Glomerular endothelial cell (primary cell): ENCODE results near the gene ARID3A. TPM values are rescaled to one million over a fixed set of nuclear protein-coding genes. Genes with fewer than 3 reads are reported as not detected.

ENCODE experiments used
- DNase-seq: peaks from one replicate; pipeline ENCODE4 v3.0.0-alpha.2; 2011; ENCODE audit warnings: low read depth, low spot score; ENCODE audit errors: extremely low read depth
- total RNA-seq: library from RNA; depleted of rRNA; stranded (reverse); fragments of >200 nt; gene quantifications from 2 replicates; pipeline ENCODE4 v1.2.3, GENCODE V29; 2015

ARID3A gene
- total RNA-seq, 1 donor from 2014 or later = 14.7 TPM

GRCh38 chr19:928471-929202 is 2.8 kb downstream of the ARID3A start:
- DNase-seq = no peak

- DNase-seq = no peak
Measured at GRCh38 chr19:929203-929890, 3.5 kb downstream of the ARID3A start.

GRCh38 chr19:929891-930258 is 4.0 kb downstream of the ARID3A start:
- no peak for DNase-seq

- DNase-seq = no peak
Measured at GRCh38 chr19:931860-932647, 6.2 kb downstream of the ARID3A start.

- DNase-seq = no peak
Measured at GRCh38 chr19:932648-933552, 7.1 kb downstream of the ARID3A start.

- no peak for DNase-seq
Measured at GRCh38 chr19:933553-933882, 7.7 kb downstream of the ARID3A start.

GRCh38 chr19:934197-934840 is 8.5 kb downstream of the ARID3A start:
- no peak for DNase-seq

GRCh38 chr19:934865-935479 is 9.1 kb downstream of the ARID3A start:
- DNase-seq = peak; percentile 34

GRCh38 chr19:936175-936546 is 10.3 kb downstream of the ARID3A start:
- no peak for DNase-seq

- no peak for DNase-seq
Measured at GRCh38 chr19:937259-937694, 11.4 kb downstream of the ARID3A start.

GRCh38 chr19:938233-938923 is 12.5 kb downstream of the ARID3A start:
- no peak for DNase-seq

- no peak for DNase-seq
Measured at GRCh38 chr19:939439-939838, 13.6 kb downstream of the ARID3A start.

GRCh38 chr19:939922-940321 is 14.1 kb downstream of the ARID3A start:
- DNase-seq = no peak

GRCh38 chr19:940591-941291 is 14.9 kb downstream of the ARID3A start:
- no peak for DNase-seq

- DNase-seq = no peak
Measured at GRCh38 chr19:941292-942132, 15.7 kb downstream of the ARID3A start.

- DNase-seq = no peak
Measured at GRCh38 chr19:942133-942645, 16.4 kb downstream of the ARID3A start.

GRCh38 chr19:943551-944170 is 17.8 kb downstream of the ARID3A start:
- DNase-seq = no peak
